Smooth muscle cell of the coronary artery (primary cell): Measurements from ENCODE around the gene BCAN. TPM values are rescaled to one million over a fixed set of nuclear protein-coding genes. Genes with fewer than 3 reads are reported as not detected.

Experiments
- total RNA-seq: library from RNA; depleted of rRNA; stranded (reverse); fragments of >200 nt; gene quantifications from 2 replicates; pipeline ENCODE4 v1.2.3, GENCODE V29; 2014; ENCODE audit warnings: low replicate concordance

BCAN gene
- 0.08 TPM in 1 of 2 replicates, not detected in the other for total RNA-seq

GRCh38 chr1:156641761-156642264 is at the start of gene BCAN:
BCAN (plus strand) TSS chr1:156642117; CDS start chr1:156646055, 3,938 bp downstream.

DNA sequence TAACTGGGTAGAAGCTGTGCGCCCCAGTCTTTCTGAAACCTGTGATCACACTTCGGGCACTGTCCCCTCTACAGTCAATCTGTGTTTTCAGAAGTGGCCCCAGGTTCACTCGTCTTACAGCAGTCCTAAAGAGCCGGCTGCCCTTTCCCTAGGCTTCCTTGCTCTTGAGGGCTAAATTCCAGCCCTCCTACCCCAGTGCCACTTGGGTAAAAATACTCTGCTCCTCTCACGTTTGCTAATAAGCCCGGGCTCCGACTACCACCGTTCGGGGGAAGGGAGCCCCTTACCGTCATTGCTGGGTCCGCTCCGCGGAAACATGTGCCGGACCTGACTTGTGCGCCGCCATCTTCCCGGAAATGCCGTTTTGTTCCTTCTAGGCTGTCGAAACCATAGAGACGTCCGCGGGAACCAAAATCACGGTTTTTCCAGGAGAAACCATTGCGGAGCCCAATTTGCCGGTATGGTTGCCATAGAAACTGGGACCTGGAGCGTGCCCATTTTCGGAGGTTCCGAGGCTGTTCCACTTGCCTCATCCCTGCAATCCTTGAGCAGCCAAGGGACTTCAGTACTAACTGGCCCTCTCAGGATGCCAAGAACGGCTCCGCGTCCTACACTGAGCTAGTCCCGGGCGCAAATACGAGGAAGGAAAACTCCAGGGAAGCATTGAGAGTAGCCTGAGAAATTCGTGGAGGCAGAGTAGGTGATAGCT is 40.6 kb upstream of the BCAN start, which contains the start of gene GPATCH4:
TSS of gene GPATCH4 (minus strand) at position 358 of the 709 bp plus-strand sequence.

DNA sequence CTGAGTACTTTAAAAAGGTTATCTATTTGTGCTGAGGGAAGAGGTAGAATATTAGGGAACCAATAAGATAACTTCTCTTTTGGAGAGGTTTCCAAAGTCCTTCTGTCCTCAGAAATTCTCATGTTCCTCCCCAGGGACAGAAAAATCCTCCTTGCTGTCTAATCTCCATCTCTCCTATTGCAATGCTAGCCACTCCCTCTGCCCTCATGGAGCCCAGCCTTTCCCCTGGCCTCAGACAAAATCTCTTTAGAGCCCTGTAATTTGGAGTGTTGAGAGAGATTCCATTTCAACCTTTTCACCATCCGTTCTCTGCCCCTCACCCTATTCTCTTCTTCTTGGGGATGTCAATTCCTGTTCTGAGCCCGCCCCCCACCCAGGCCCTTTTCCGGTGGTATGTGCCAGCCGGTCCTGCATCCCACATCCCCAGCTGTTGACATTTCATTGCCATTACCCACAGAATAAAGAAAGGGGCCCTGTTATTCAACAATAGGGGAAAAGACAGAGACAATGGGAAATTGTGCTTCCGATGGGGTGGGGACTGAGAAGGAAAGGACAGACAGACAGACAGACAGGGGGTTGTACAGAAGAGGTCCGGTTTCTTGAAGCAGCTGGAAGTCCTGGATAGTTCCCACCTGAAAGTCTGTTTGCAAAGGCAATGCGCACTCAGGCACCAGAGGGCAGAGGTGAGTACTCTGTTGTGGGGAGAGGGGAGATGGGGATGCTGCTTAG is 22.9 kb upstream of the BCAN start, which contains the start of gene HAPLN2:
TSS of gene HAPLN2 (plus strand) at position 563 of the 729 bp plus-strand sequence. CDS start 4,076 bp downstream, outside the sequence.

DNA sequence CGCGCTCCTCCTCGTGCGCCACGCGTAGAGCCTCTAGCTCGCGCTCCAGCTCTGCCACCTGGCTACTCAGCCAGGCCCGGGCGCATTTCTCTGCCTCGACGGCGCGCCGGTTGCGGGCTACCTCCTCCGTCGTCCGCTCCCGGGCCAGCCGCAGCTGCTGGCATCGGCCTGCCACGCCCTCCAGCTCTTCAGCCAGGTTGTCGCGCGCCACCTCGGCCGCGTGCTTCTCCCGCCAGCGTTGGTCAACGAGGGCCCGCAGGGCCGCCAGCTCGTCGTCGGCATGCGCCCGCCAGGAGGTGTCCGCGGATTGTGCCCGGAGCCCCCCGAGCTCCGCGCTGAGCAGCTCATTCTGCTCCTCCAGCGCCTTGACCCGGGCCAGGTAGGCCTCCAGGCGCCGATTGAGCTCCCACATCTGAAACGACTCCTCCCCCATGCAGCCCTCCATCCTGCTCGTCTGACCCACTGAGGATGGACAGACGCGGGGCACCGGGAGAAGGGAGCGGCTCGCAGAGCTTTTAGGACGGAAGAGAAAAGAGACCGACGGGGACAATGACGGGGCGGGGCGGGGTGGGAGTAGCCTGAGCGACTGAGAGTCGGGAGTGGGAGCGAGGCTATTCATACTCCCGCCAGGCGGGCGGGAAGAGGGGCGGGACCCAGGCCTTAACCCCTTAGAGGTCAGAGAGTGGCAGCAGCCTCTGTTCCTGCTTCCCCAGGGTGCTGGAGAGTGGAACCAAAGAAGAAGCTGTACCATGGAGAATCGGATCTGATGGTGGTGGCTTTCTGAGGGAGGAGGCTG is 35.1 kb downstream of the BCAN start, which contains the start of gene NES:
TSS of gene NES (minus strand) at position 588 of the 796 bp plus-strand sequence. CDS start at position 445, 143 bp downstream.

GRCh38 chr1:156705321-156705917 is 63.5 kb downstream of the BCAN start, which contains the start of gene CRABP2:
CRABP2 (minus strand) TSS chr1:156705583; CDS start chr1:156705446, 137 bp downstream.

Other genes with a start within 250 kb of the BCAN start
- gene MEF2D, start 141.3 kb upstream of the BCAN start, total RNA-seq: 4.1 and 4.3 TPM in 2 replicates
- gene IQGAP3, start 69.6 kb upstream of the BCAN start, total RNA-seq: 0.47 and 4.9 TPM in 2 replicates
- gene TTC24, start 62.4 kb upstream of the BCAN start, total RNA-seq: not detected in 2 replicates
- 56.3 and 65.3 TPM in 2 replicates for gene NAXE, start 50.3 kb upstream of the BCAN start, total RNA-seq
- gene GPATCH4, start 40.6 kb upstream of the BCAN start, total RNA-seq: 7.4 and 13.8 TPM in 2 replicates
- not detected in 2 replicates for gene HAPLN2, start 22.7 kb upstream of the BCAN start, total RNA-seq
- 12.4 and 71.8 TPM in 2 replicates for gene NES, start 35.3 kb downstream of the BCAN start, total RNA-seq
- 5.0 and 87.6 TPM in 2 replicates for gene CRABP2, start 63.5 kb downstream of the BCAN start, total RNA-seq
- 5.7 and 8.7 TPM in 2 replicates for gene METTL25B, start 86.4 kb downstream of the BCAN start, total RNA-seq
- gene ISG20L2, start 86.6 kb downstream of the BCAN start, total RNA-seq: 7.1 and 7.4 TPM in 2 replicates
- 44.3 and 62.1 TPM in 2 replicates for gene MRPL24, start 99.0 kb downstream of the BCAN start, total RNA-seq
- gene HDGF, start 109.6 kb downstream of the BCAN start, total RNA-seq: 138 and 145 TPM in 2 replicates
- gene PRCC, start 125.4 kb downstream of the BCAN start, total RNA-seq: 3.7 and 9.8 TPM in 2 replicates
- gene SH2D2A, start 174.7 kb downstream of the BCAN start, total RNA-seq: 0.30 TPM in 1 of 2 replicates, not detected in the other
- under 0.01 TPM in 1 of 2 replicates, not detected in the other for gene INSRR, start 217.0 kb downstream of the BCAN start, total RNA-seq
- gene NTRK1, start 218.7 kb downstream of the BCAN start, total RNA-seq: 0.08 and 0.12 TPM in 2 replicates